ENCODE results near the gene SERPINB11.
A peak's percentile ranks its signal among the peaks of the same experiment; 100 is the strongest.
"Not testable (repeated sequence)": the region's sequence is repeated elsewhere in the genome, so short reads cannot be mapped to it uniquely, and the experiment has no call there.

The SERPINB11 gene

DNA sequence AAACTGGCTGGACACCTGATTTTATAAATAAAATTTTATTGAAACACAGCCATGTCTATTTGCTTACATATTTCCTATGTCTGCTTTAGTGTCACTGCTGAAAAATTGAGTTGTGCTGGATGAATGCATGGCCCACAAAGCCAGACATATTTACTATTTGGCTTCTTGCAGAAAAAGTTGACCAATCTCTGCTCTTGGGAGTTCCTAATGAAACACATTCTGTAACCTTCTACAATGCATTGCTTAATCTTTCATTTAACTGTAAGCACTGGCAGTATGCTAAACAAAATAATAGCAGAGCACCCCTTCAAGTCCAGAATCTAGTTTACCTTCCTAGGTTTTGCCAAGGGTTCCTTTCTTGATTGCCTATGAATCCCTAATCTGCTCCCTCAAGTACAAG, 54.8 kb downstream of the SERPINB11 start:
- TF ChIP-seq CTCF (IDR thresholded peaks at IDR 0.05; ENCODE audit: low read depth, low read length), result no peak
- DNase-seq (ENCODE audit: extremely low read depth, low read depth), result no peak

GRCh38 chr18:63758615-63759240, 56.0 kb downstream of the SERPINB11 start:
- TF ChIP-seq CTCF (IDR thresholded peaks at IDR 0.05; ENCODE audit: low read depth, low read length), result no peak
- DNase-seq (ENCODE audit: extremely low read depth, low read depth), result no peak

DNA sequence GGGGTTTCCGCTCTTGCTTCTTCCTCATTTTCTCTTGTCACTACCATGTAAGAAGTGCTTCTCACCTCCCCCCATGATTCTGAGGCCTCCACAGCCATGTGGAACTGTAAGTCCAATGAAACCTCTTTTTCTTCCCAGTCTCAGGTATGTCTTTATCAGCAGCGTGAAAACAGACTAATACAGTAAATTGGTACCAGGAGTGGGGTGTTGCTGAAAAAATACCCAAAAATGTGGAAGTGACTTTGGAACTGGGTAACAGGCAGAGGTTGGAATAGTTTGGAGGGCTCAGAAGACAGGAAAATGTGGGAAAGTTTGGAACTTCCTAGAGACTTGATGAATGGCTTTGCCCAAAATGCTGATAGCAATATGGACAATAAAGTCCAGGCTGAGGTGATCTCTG, 57.0 kb downstream of the SERPINB11 start:
- DNase-seq (ENCODE audit: extremely low read depth, low read depth), result not testable (repeated sequence)

DNA sequence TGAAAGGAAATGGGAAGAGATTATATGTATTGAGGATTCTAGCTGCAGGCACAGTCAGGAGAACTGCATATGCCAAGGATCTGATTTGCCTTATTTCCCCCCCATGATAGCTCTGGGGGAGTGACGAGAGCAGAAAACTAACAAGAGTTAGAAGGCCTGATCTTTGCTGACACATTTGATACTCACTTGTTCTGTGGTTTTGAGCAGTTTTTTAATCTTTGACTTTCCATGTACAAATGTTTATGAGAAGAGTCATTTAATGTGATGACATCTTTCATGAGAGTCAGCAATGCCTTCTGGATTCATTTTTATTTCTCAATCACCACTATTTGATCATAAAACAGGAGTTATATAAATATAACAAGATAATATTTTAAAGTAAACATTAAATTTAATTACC, 59.8 kb downstream of the SERPINB11 start:
- no peak for TF ChIP-seq CTCF (IDR thresholded peaks at IDR 0.05; ENCODE audit: low read depth, low read length)
- peak; percentile 23 for DNase-seq (ENCODE audit: extremely low read depth, low read depth)

DNA sequence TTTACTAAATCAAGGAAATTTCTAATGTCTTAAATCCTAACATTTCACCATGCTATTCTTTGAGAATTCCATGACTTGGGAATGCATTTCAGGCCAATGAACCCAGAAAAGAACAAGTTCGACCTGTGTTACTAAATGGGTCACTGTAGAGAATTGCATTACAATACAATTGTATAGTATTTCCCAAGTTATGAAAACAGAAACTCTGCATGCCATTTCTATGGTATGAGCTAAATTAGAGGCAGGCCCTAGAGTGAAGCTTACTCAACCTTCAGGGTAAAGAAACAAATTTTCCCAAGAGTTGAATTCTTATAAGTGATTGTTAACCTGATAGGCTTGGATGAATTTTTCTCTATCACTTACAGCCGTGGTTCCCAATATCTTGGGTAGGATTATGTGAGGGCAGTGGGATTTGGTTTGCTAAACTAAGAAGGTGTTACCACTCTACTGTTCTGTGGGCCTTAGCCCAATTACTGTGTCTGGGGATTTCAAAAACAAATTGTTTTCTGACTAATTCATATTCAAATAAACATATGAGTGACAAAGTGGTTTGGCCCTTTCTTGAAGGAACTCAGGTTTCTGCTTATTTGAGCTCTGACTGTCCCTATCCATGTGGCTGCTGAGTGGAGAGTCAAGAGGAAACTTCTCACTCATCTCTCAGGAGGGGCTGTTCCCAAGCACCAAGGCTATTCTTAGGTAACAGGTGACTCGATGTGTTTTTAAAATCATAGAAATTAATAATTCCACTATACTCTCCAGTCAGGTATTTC, 61.3 kb downstream of the SERPINB11 start:
- no peak for TF ChIP-seq CTCF (IDR thresholded peaks at IDR 0.05; ENCODE audit: low read depth, low read length)
- no peak for DNase-seq (ENCODE audit: extremely low read depth, low read depth)

GRCh38 chr18:63765837-63766236, 63.1 kb downstream of the SERPINB11 start:
- no peak for DNase-seq (ENCODE audit: extremely low read depth, low read depth)
- TF ChIP-seq CTCF (IDR thresholded peaks at IDR 0.05; ENCODE audit: low read depth, low read length), result no peak
